Heart right ventricle (tissue), 16 donors: ENCODE measurements around the gene CALM3. TPM values are rescaled to one million over a fixed set of nuclear protein-coding genes. Genes with fewer than 3 reads are reported as not detected.

Source experiments
- ATAC-seq, 8 donors: fragments of 200-7000 bp; cut with Tn5 transposase; one replicate each; pipeline ENCODE4 v1.9.1; 2020; ENCODE audit warnings: mild to moderate bottlenecking in 8 of 8, moderate library complexity in 8 of 8, moderate number of reproducible peaks in 1 of 8
- DNase-seq, 2 donors: peaks; one replicate each; pipeline ENCODE4 v3.0.0-alpha.2; 2020
- H3K27ac ChIP-seq, 10 donors: fragments of 200-600 bp; sonication (generic) in 2 of 10; one replicate each; pipeline versions ENCODE4 v1.5.0 to v1.8.0; 2020 to 2022; ENCODE audit warnings: mild to moderate bottlenecking in 3 of 10
- H3K27me3 ChIP-seq, 7 donors: fragments of 200-600 bp; one replicate each; pipeline ENCODE4 v1.8.0; 2021 to 2022; ENCODE audit warnings: mild to moderate bottlenecking in 2 of 7
- H3K36me3 ChIP-seq, 9 donors: fragments of 200-600 bp; sonication (generic) in 1 of 9; one replicate each; pipeline versions ENCODE4 v1.5.0 to v1.8.0; 2020 to 2022; ENCODE audit warnings: mild to moderate bottlenecking in 2 of 9
- H3K4me1 ChIP-seq, 9 donors: fragments of 200-600 bp; sonication (generic) in 1 of 9; one replicate each; pipeline versions ENCODE4 v1.5.0 to v1.8.0; 2020 to 2022; ENCODE audit warnings: mild to moderate bottlenecking in 4 of 9
- H3K4me3 ChIP-seq, 10 donors: fragments of 200-600 bp; sonication (generic) in 2 of 10; one replicate each; pipeline versions ENCODE4 v1.5.0 to v1.8.0; 2020 to 2022; ENCODE audit warnings: mild to moderate bottlenecking in 7 of 10, moderate library complexity in 2 of 10
- H3K9me3 ChIP-seq, 11 donors: fragments of 200-600 bp in 10 of 11; sonication (generic) in 2 of 11; one replicate each; pipeline versions ENCODE4 v1.5.0 to v1.8.0; 2013 to 2022; ENCODE audit warnings: mild to moderate bottlenecking in 2 of 11, control low read depth in 1 of 11, moderate library complexity in 1 of 11
- WGBS, 2 donors: extraction: QIAGEN DNeasy Blood & Tissue Kit; methylation state at CpG; one replicate each; pipeline ENCODE4 v1.1.7; 2013; ENCODE audit warnings: inconsistent platforms in 1 of 2; 5-methylcytosine and 5-hydroxymethylcytosine counted together
- intact Hi-C, 10 donors: fragments of 100-400 bp; cut with DNase I; formaldehyde crosslinking; loops; one replicate each; pipeline versions ENCODE4 v1.11.1 to v1.14.2; 2022
- polyA plus RNA-seq, 2 donors: library from polyadenylated mRNA; stranded (reverse); fragments of 200-250 nt; gene quantifications; one replicate each; pipeline ENCODE4 v1.2.3, GENCODE V29; 2013
- total RNA-seq, 10 donors: library from RNA; stranded (reverse); fragmentation: NEBNext Ultra II Directional in 3 of 10; extraction: Animal tissue kit (Norgen Biotek cat#: 25700) in 3 of 10; gene quantifications; one replicate each; pipeline versions ENCODE4 v1.2.1 to v1.2.4, GENCODE V29; 2021 to 2023
- TF ChIP-seq, protein P1 (sequence below), 9 donors: fragments of 200-600 bp; sonication (generic) in 2 of 9; IDR thresholded peaks; one replicate each; pipeline versions ENCODE4 v1.5.0 to v1.8.0; 2021 to 2022; ENCODE audit warnings: antibody characterized with exemption in 9 of 9, mild to moderate bottlenecking in 5 of 9, moderate library complexity in 1 of 9
- donor health status: Arrhythmogenic right ventricular cardiomyopathy.
- donor health status: ischemic (EF 13 %, LVEDD 7.1; RV severe dilation, severe dysfunction).
- donor health status: healthy with polysubstance abuse.
- donor health status: DM: no; HTN: yes; CAD: no.
- donor health status: DM: no; HTN: no; CAD: no.
- donor health status: ischemic (EF 25% LVEDD 6.9; RV normal size, moderate dysfunction).
- donor health status: ischemic (EF 25% LVEDD 5.7; RV mildly dilated, moderate dysfunction).
- donor health status: healthy.
- donor health status: DM: yes; HTN: yes; CAD: no.
- donor health status: Ischemic cardiomyopathy.
- donor health status: ischemic (EF 35%, LVEDD 5.7; RV mildly dilated, moderate dysfunction).
- donor health status: nonischemic (EF 11% LVEDD 7.7; RV severe dilation, severe dysfunction).
- donor health status: DM: yes; HTN: yes; CAD: no.
- donor health status: PGD.
- donor health status: ischemic (EF 29% LVEDD 5.4; RV normal size, mild dysfunction).
- donor health status: nonischemic (EF 23%, LVEDD 6.1; RV moderate dilation, normal function).

Gene CALM3
- total and polyA plus RNA-seq, 12 donors: 214 to 488 (median 298) TPM

DNA sequence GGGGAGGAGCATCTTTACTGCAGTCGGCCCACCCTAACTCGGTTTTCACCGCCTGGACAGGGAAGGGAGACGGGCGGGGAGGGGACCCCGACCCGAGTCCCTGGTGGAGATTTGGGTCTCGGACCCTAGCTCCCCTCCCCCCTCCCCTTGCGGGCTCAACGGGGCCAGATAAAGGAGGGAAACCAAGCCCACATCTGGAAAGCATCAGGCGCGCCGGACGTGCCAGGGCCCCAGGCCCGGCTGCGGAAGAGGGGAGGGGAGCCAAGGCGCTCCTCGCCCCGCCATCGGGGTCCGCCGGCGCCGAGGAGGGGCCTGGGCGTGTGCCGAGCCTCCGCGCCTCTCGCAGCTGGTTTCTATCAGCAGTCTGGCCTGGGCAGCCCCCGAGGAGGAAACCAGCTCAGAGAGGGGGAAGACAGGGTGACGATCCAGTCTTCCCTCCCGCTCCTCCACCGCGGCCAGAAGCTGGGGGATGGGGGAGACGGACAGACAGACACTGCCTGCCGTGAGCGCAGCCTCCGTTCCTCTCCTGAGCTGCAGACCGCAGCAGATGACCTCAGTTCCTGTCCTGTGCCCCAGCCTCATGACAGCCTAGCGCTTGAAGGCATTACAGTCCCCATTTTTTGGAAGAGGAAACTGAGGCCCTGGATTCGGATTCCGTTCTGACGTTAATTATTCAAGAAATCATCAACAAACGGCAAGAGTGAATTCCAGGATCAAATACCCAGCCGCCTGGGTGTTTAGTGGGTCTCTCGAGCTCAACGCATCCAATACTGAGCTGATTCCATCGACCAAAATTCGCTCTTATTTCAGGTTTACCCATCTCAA lies 38.4 kb downstream of the CALM3 start:
- DNase-seq (peak; percentile 57 to 64), ATAC-seq (peak; percentile 28 to 57 (median 42))
- no peaks in the 10 kb centered on the region for H3K9me3 ChIP-seq
- peak overlapping the region in 9 of 10 donors; percentile 13 to 56 (median 48) for H3K4me3 ChIP-seq
- H3K27me3 ChIP-seq: peaks cover 0 to 69% (median 8%) of the 10 kb centered on the region in 7 donors
- no peaks in the 10 kb centered on the region for H3K36me3 ChIP-seq
- TF ChIP-seq, protein P1, sequence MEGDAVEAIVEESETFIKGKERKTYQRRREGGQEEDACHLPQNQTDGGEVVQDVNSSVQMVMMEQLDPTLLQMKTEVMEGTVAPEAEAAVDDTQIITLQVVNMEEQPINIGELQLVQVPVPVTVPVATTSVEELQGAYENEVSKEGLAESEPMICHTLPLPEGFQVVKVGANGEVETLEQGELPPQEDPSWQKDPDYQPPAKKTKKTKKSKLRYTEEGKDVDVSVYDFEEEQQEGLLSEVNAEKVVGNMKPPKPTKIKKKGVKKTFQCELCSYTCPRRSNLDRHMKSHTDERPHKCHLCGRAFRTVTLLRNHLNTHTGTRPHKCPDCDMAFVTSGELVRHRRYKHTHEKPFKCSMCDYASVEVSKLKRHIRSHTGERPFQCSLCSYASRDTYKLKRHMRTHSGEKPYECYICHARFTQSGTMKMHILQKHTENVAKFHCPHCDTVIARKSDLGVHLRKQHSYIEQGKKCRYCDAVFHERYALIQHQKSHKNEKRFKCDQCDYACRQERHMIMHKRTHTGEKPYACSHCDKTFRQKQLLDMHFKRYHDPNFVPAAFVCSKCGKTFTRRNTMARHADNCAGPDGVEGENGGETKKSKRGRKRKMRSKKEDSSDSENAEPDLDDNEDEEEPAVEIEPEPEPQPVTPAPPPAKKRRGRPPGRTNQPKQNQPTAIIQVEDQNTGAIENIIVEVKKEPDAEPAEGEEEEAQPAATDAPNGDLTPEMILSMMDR (IDR thresholded peaks at IDR 0.05): no peak
- H3K4me1 ChIP-seq: peaks cover 5 to 33% (median 18%) of the 10 kb centered on the region in 9 donors
- peak overlapping the region in 8 of 10 donors; percentile 57 to 81 (median 74) for H3K27ac ChIP-seq
- WGBS, 2 donors: 8 to 9% methylated on average over 47 to 49 of the region's 49 CpGs
- intact Hi-C loops: no loop called here

DNA sequence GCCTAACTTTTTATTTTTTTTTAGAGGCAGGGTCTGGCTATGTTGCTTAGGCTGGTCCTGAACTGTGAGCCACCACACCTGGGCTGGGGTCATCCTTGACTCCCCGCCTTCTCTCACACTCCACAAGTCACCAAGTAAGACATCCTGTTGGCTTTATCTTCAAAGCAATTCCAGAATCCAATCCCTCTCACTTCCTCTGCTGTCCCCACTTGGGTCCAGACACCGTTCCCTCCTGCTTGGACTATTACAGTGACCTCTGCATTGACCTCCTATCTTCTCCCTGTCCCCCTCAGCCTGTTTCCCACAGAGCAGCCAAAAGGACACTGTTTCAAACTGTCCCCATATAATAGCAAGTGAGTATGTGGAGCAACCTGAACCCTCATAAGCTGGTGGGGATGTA lies 39.5 kb downstream of the CALM3 start:
- DNase-seq: no peak
- no peaks in the 10 kb centered on the region for H3K9me3 ChIP-seq
- H3K4me1 ChIP-seq: peaks cover 5 to 28% (median 23%) of the 10 kb centered on the region in 9 donors
- no peak overlapping the region for H3K27ac ChIP-seq
- no peaks in the 10 kb centered on the region for H3K36me3 ChIP-seq
- H3K4me3 ChIP-seq: no peak overlapping the region
- intact Hi-C loops: no loop called here
- WGBS, 2 donors: 70 to 78% methylated on average over 2 of the region's 2 CpGs
- TF ChIP-seq, protein P1 (IDR thresholded peaks at IDR 0.05): no peak
- ATAC-seq: no peak
- H3K27me3 ChIP-seq: peaks cover 0 to 71% (median 4%) of the 10 kb centered on the region in 7 donors

DNA sequence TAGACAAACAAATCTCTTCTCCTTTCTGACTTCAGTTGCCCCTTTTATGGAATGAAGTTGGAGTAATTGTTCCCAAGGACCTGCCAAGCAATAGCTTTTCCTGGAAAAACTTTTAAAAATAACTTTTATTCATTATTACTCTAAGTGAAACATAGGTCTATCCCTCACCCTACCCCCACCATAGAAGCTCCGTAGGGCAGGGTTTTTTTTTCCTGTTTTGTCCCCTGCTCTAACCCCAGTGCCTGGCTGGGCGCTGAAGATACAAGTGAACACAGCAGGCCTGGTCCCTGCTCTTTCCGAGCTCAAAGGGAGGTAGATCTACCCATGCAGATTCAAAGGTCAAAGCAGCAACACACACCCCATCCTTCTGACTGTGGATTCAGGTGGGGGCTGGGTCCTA lies 43.6 kb downstream of the CALM3 start:
- peaks cover 0 to 68% (median 10%) of the 10 kb centered on the region in 7 donors for H3K27me3 ChIP-seq
- peaks cover 0 to 11% (median 0%) of the 10 kb centered on the region in 9 donors for H3K36me3 ChIP-seq
- intact Hi-C loops: no loop called here
- no peak overlapping the region for H3K4me3 ChIP-seq
- H3K4me1 ChIP-seq: peaks cover 1 to 17% (median 5%) of the 10 kb centered on the region in 9 donors
- DNase-seq: no peak
- ATAC-seq: peak in 4 of 8 donors; percentile 21 to 65 (median 44)
- peaks cover 0 to 12% (median 3%) of the 10 kb centered on the region in 11 donors for H3K9me3 ChIP-seq
- 43 to 51% methylated on average over 3 of the region's 3 CpGs for WGBS, 2 donors
- TF ChIP-seq, protein P1 (IDR thresholded peaks at IDR 0.05): no peak
- H3K27ac ChIP-seq: no peak overlapping the region

DNA sequence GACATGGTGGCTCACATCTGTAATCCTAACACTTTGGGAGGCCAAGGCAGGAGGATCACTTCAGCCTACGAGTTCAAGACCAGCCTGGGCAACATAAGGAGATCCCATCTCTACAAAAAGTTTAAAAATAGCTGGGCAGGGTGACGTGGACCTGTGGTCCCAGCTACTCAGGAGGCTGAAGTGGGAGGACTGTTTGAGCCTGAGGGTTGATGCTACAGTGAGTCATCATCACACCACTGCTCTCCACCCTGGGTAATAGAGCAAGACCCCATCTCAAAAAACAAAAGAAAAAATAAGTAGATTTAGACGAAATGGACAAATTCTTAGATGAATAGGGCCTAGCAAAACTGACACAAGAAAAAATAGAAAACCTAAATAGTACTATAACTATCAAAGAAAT lies 45.3 kb downstream of the CALM3 start:
- TF ChIP-seq, protein P1 (IDR thresholded peaks at IDR 0.05): no peak
- peaks cover 0 to 11% (median 0%) of the 10 kb centered on the region in 9 donors for H3K36me3 ChIP-seq
- peaks cover 0 to 12% (median 3%) of the 10 kb centered on the region in 11 donors for H3K9me3 ChIP-seq
- DNase-seq: no peak
- no peak overlapping the region for H3K4me3 ChIP-seq
- ATAC-seq: no peak
- peaks cover 0 to 10% (median 0%) of the 10 kb centered on the region in 9 donors for H3K4me1 ChIP-seq
- intact Hi-C loops: no loop called here
- no peak overlapping the region for H3K27ac ChIP-seq
- H3K27me3 ChIP-seq: peaks cover 0 to 68% (median 6%) of the 10 kb centered on the region in 7 donors
- WGBS, 2 donors: 91 to 92% methylated on average over 3 of the region's 3 CpGs
